OCI-LY7 (cell line): ENCODE results near the gene NDUFAF2.

Experiments used
- EZH2phosphoT487 ChIP-seq: fragments of 200-600 bp; sonication (generic); IDR thresholded peaks from 2 replicates; pipeline ENCODE4 v1.6.1; 2018; ENCODE audit warnings: low read depth, borderline replicate concordance, mild to moderate bottlenecking, mixed run types, antibody characterized with exemption, low read length, moderate library complexity, mixed read lengths
- TF ChIP-seq, protein P1 (sequence below): fragments of 200-600 bp; sonication (generic); conservative IDR thresholded peaks from 2 replicates; pipeline ENCODE4 v1.5.1; 2014; ENCODE audit warnings: mild to moderate bottlenecking, antibody characterized with exemption, low read length, moderate library complexity, mixed read lengths

DNA sequence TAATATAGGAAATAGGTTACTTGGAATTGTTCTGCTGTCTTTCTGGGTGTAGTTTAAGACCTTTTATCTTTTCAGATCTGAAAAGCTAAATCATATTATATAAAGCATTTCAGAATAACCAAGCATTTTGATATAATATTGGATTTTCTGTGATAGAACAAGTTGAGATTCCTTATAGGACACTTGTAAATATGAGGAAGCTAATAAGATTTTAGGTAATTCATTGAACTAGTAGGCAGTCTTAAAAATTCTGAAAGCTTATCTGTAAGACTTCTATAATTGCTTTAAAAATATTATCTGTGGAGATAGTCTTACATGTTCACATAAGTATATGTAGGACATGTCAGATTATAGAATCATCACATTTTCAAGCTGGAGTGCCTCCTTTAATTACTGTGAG, 114.5 kb downstream of the NDUFAF2 start:
- TF ChIP-seq, protein P1, sequence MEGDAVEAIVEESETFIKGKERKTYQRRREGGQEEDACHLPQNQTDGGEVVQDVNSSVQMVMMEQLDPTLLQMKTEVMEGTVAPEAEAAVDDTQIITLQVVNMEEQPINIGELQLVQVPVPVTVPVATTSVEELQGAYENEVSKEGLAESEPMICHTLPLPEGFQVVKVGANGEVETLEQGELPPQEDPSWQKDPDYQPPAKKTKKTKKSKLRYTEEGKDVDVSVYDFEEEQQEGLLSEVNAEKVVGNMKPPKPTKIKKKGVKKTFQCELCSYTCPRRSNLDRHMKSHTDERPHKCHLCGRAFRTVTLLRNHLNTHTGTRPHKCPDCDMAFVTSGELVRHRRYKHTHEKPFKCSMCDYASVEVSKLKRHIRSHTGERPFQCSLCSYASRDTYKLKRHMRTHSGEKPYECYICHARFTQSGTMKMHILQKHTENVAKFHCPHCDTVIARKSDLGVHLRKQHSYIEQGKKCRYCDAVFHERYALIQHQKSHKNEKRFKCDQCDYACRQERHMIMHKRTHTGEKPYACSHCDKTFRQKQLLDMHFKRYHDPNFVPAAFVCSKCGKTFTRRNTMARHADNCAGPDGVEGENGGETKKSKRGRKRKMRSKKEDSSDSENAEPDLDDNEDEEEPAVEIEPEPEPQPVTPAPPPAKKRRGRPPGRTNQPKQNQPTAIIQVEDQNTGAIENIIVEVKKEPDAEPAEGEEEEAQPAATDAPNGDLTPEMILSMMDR, result no peak
- TF ChIP-seq EZH2phosphoT487, result no peak
